H1 (cell line): ENCODE measurements around the gene DCDC2C. TPM values are rescaled to one million over a fixed set of nuclear protein-coding genes. Genes with fewer than 3 reads are reported as not detected.

ENCODE experiments used
- BACH1 ChIP-seq: IDR thresholded peaks from 2 replicates; pipeline ENCODE4 v1.6.1; 2012; ENCODE audit warnings: low read length, improper control_type of control experiment
- CEBPB ChIP-seq: IDR thresholded peaks from 2 replicates; pipeline ENCODE4 v1.6.1; 2012; ENCODE audit warnings: low read depth, low read length
- FOSL1 ChIP-seq: IDR thresholded peaks from 2 replicates; pipeline ENCODE4 v1.6.1; 2011; ENCODE audit warnings: mild to moderate bottlenecking, low read depth, low read length, moderate library complexity; ENCODE audit not compliant: insufficient read depth
- SP1 ChIP-seq: IDR thresholded peaks from 2 replicates; pipeline ENCODE4 v1.6.1; 2011; ENCODE audit warnings: low read depth, low read length
- polyA plus RNA-seq, 7 experiments: library from polyadenylated mRNA; depleted of rRNA in 3 of 7; stranded (reverse) in 5 of 7; unstranded in 2 of 7; fragments of >200 nt in 5 of 7; fragments of 200-250 nt in 2 of 7; gene quantifications; 1 replicate in 5 of 7; 2 replicates in 1 of 7; 4 replicates in 1 of 7; pipeline versions ENCODE4 v1.2.1 to v1.2.3, GENCODE V29; 2011 to 2013; ENCODE audit warnings: missing spikeins in 2 of 7, mixed read lengths in 2 of 7
- total RNA-seq: library from RNA; stranded (reverse); fragmentation: NEBNext Ultra II Directional; extraction: Animal tissue kit (Norgen Biotek cat#: 25700); gene quantifications from 2 replicates; pipeline ENCODE4 v1.2.1, GENCODE V29; 2021

The DCDC2C gene
- total and polyA plus RNA-seq, 2 of the 8 experiments (the other 6 are each of a cell fraction or from before 2014, with no cell fraction given) = 0.50 TPM; not detected in 1

- no peak for TF ChIP-seq FOSL1
- no peak for TF ChIP-seq SP1
- TF ChIP-seq BACH1 = no peak
- no peak for TF ChIP-seq CEBPB
These were observed 5.8 kb downstream of the DCDC2C start (continued) for GRCh38 chr2:3709225-3709624.
